B cell (primary cell): Measurements from ENCODE around the gene PAPOLB.

Experiments
- CTCF ChIP-seq: fragments of 200-600 bp; IDR thresholded peaks from one replicate; pipeline ENCODE4 v1.8.0; 2022; ENCODE audit warnings: antibody characterized with exemption, mild to moderate bottlenecking
- EZH2 ChIP-seq: IDR thresholded peaks from 2 replicates; pipeline ENCODE4 v1.6.1; 2012; ENCODE audit warnings: borderline replicate concordance, low read depth, mild to moderate bottlenecking, moderate library complexity, low read length; ENCODE audit not compliant: insufficient read depth, poor library complexity, severe bottlenecking

GRCh38 chr7:4861673-4862072 lies at the start of gene PAPOLB:
- TF ChIP-seq CTCF: no peak
- TF ChIP-seq EZH2: no peak
